Neural cell (in vitro differentiated cells): ENCODE data around the gene SH3PXD2A. TPM values are rescaled to one million over a fixed set of nuclear protein-coding genes. Genes with fewer than 3 reads are reported as not detected.

Experiments used
- H2AFZ ChIP-seq: fragments of 200-600, 300-800 bp; sonication (generic), shearing (Covaris generic); 2 replicates; pipeline ENCODE4 v1.6.0; 2014; ENCODE audit warnings: low read depth, mild to moderate bottlenecking, antibody characterized with exemption, low read length, moderate library complexity
- H3F3A ChIP-seq: fragments of 200-600 bp; shearing (Covaris generic); 2 replicates; pipeline ENCODE4 v1.6.1; 2016; ENCODE audit warnings: mild to moderate bottlenecking, moderate library complexity, mixed read lengths, antibody characterized with exemption, low read length; ENCODE audit not compliant: insufficient read depth, poor library complexity, severe bottlenecking
- H3K27ac ChIP-seq: fragments of 200-600, 300-800 bp; sonication (generic), shearing (Covaris generic); 2 replicates; pipeline ENCODE4 v1.5.1; 2014; ENCODE audit warnings: mild to moderate bottlenecking, low read length, moderate library complexity
- H3K27me3 ChIP-seq: fragments of 300-800, 200-600 bp; sonication (generic), shearing (Covaris generic); 2 replicates; pipeline ENCODE4 v1.6.0; 2014; ENCODE audit warnings: mild to moderate bottlenecking, low read depth, low read length, moderate library complexity; ENCODE audit not compliant: insufficient read depth
- H3K36me3 ChIP-seq: fragments of 300-800, 200-600 bp; sonication (generic), shearing (Covaris generic); 2 replicates; pipeline ENCODE4 v1.5.1; 2014; ENCODE audit warnings: mild to moderate bottlenecking, antibody characterized with exemption, low read length, moderate library complexity; ENCODE audit not compliant: insufficient read depth
- H3K4me2 ChIP-seq: fragments of 300-800, 200-600 bp; sonication (generic), shearing (Covaris generic); 2 replicates; pipeline ENCODE4 v1.6.0; 2014; ENCODE audit warnings: mild to moderate bottlenecking, low read length
- H3K4me3 ChIP-seq: fragments of 300-800, 200-600 bp; sonication (generic), shearing (Covaris generic); 2 replicates; pipeline ENCODE4 v1.5.1; 2014; ENCODE audit warnings: mild to moderate bottlenecking, low read length, moderate library complexity
- H3K79me2 ChIP-seq: fragments of 200-600 bp; shearing (Covaris generic); replicated peaks from 2 replicates; pipeline ENCODE4 v1.6.0; 2014; ENCODE audit warnings: mild to moderate bottlenecking, low read length, moderate library complexity; ENCODE audit not compliant: insufficient read depth
- H3K9ac ChIP-seq: fragments of 300-800, 200-600 bp; sonication (generic), shearing (Covaris generic); 2 replicates; pipeline ENCODE4 v1.6.1; 2016; ENCODE audit warnings: mild to moderate bottlenecking, low read length, mixed read lengths
- H3K9me2 ChIP-seq: fragments of 200-600 bp; shearing (Covaris generic); 2 replicates; pipeline ENCODE4 v1.6.1; 2016; ENCODE audit warnings: mild to moderate bottlenecking, low read length, mixed read lengths; ENCODE audit not compliant: insufficient read depth
- H3K9me3 ChIP-seq: fragments of 200-600, 300-800 bp; sonication (generic), shearing (Covaris generic); 2 replicates; pipeline ENCODE4 v1.6.1; 2016; ENCODE audit warnings: mild to moderate bottlenecking, mixed run types, low read length, moderate library complexity, mixed read lengths
- H4K20me1 ChIP-seq: fragments of 200-600 bp; shearing (Covaris generic); 2 replicates; pipeline ENCODE4 v1.6.1; 2016; ENCODE audit warnings: mild to moderate bottlenecking, mixed run types; ENCODE audit not compliant: insufficient read depth
- EP300 ChIP-seq: fragments of 450-650 bp; conservative IDR thresholded peaks from 2 replicates; pipeline ENCODE4 v1.6.1; 2014; ENCODE audit warnings: antibody characterized with exemption, mild to moderate bottlenecking, moderate library complexity; ENCODE audit not compliant: poor library complexity, severe bottlenecking
- EZH2 ChIP-seq: fragments of 200-600, 300-800 bp; shearing (Covaris generic), sonication (generic); IDR thresholded peaks from 2 replicates; pipeline ENCODE4 v1.6.1; 2014; ENCODE audit warnings: antibody characterized with exemption, low read length, borderline replicate concordance, mild to moderate bottlenecking; ENCODE audit not compliant: insufficient read depth, poor library complexity, severe bottlenecking
- MXI1 ChIP-seq: fragments of 450-650 bp; conservative IDR thresholded peaks from 2 replicates; pipeline ENCODE4 v1.6.1; 2014; ENCODE audit warnings: antibody characterized with exemption, mild to moderate bottlenecking; ENCODE audit not compliant: poor library complexity, severe bottlenecking
- POLR2AphosphoS5 ChIP-seq: IDR thresholded peaks from 2 replicates; pipeline ENCODE4 v1.6.1; 2012
- RAD21 ChIP-seq: fragments of 450-650 bp; conservative IDR thresholded peaks from 2 replicates; pipeline ENCODE4 v1.6.1; 2014; ENCODE audit warnings: antibody characterized with exemption, mild to moderate bottlenecking, moderate library complexity
- SMC3 ChIP-seq: fragments of 450-650 bp; conservative IDR thresholded peaks from 2 replicates; pipeline ENCODE4 v1.6.1; 2014; ENCODE audit warnings: antibody characterized with exemption, mild to moderate bottlenecking, moderate library complexity; ENCODE audit not compliant: poor library complexity
- TAF1 ChIP-seq: IDR thresholded peaks from 2 replicates; pipeline ENCODE4 v1.6.1; 2012; ENCODE audit warnings: low read depth
- polyA plus RNA-seq: library from polyadenylated mRNA; depleted of rRNA; stranded (reverse); fragments of >200 nt; gene quantifications from 2 replicates; pipeline ENCODE4 v1.2.3, GENCODE V29; 2014
- TF ChIP-seq, protein P1 (sequence below): IDR thresholded peaks from 2 replicates; pipeline ENCODE4 v1.6.1; 2012; ENCODE audit warnings: borderline replicate concordance
- TF ChIP-seq, protein P2 (sequence below): fragments of 450-650 bp; IDR thresholded peaks from 2 replicates; pipeline ENCODE4 v1.5.1; 2014; ENCODE audit warnings: antibody characterized with exemption, mild to moderate bottlenecking, moderate library complexity; ENCODE audit not compliant: poor library complexity, severe bottlenecking

The SH3PXD2A gene
- polyA plus RNA-seq, 1 donor from 2014 or later = 5.2 TPM

DNA sequence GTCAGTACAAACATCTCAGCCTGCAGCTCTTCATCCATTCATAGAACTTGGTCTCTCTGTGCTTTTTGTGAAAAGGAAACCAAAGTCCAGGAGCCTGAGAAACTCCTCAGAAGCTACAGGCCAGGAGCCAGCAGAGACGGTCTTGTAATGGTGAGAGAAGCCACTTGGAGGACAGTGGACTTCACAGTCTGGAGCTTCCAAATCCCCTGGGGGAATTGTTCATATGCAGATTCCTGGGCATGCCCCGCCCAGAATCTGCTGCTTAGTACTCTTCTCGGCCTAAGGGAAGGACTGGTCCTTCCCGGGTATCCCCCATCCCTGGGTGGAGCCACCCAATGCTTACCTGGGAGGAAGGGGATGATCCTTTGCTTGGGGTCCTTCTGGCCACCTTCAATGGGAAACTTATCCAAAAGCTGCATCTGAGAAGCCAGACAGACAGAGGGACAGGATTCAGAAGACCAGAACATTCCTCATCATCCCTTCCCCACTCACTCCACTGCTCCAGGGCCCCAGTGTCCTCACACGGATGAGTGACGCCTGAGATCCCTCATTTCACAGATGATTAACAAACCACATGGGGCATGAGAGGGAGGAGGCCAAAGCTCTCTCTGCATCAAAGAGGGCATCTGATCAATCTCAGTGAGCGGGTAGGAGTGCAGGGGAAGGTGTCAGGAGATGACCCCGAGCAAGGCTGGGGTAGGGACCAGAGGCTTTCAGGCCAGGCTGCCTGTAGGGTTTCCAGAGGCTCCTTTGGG, 88.4 kb downstream of the SH3PXD2A start:
- no peak for TF ChIP-seq POLR2AphosphoS5
- no peak for TF ChIP-seq TAF1
- TF ChIP-seq, protein P1, sequence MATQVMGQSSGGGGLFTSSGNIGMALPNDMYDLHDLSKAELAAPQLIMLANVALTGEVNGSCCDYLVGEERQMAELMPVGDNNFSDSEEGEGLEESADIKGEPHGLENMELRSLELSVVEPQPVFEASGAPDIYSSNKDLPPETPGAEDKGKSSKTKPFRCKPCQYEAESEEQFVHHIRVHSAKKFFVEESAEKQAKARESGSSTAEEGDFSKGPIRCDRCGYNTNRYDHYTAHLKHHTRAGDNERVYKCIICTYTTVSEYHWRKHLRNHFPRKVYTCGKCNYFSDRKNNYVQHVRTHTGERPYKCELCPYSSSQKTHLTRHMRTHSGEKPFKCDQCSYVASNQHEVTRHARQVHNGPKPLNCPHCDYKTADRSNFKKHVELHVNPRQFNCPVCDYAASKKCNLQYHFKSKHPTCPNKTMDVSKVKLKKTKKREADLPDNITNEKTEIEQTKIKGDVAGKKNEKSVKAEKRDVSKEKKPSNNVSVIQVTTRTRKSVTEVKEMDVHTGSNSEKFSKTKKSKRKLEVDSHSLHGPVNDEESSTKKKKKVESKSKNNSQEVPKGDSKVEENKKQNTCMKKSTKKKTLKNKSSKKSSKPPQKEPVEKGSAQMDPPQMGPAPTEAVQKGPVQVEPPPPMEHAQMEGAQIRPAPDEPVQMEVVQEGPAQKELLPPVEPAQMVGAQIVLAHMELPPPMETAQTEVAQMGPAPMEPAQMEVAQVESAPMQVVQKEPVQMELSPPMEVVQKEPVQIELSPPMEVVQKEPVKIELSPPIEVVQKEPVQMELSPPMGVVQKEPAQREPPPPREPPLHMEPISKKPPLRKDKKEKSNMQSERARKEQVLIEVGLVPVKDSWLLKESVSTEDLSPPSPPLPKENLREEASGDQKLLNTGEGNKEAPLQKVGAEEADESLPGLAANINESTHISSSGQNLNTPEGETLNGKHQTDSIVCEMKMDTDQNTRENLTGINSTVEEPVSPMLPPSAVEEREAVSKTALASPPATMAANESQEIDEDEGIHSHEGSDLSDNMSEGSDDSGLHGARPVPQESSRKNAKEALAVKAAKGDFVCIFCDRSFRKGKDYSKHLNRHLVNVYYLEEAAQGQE = no peak
- TF ChIP-seq RAD21 = no peak
- TF ChIP-seq MXI1 = no peak
- no peak for TF ChIP-seq SMC3
- TF ChIP-seq, protein P2, sequence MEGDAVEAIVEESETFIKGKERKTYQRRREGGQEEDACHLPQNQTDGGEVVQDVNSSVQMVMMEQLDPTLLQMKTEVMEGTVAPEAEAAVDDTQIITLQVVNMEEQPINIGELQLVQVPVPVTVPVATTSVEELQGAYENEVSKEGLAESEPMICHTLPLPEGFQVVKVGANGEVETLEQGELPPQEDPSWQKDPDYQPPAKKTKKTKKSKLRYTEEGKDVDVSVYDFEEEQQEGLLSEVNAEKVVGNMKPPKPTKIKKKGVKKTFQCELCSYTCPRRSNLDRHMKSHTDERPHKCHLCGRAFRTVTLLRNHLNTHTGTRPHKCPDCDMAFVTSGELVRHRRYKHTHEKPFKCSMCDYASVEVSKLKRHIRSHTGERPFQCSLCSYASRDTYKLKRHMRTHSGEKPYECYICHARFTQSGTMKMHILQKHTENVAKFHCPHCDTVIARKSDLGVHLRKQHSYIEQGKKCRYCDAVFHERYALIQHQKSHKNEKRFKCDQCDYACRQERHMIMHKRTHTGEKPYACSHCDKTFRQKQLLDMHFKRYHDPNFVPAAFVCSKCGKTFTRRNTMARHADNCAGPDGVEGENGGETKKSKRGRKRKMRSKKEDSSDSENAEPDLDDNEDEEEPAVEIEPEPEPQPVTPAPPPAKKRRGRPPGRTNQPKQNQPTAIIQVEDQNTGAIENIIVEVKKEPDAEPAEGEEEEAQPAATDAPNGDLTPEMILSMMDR = no peak
- TF ChIP-seq EP300 = no peak
- TF ChIP-seq EZH2 = no peak
- Histone ChIP-seq H3K36me3 (no peaks in the 10 kb centered on the region), H4K20me1 (no peaks in the 10 kb centered on the region), H3K4me3 (no peak overlapping the region), H3F3A (no peaks in the 10 kb centered on the region), H3K9me3 (no peaks in the 10 kb centered on the region), H2AFZ (no peak overlapping the region), H3K9ac (no peak overlapping the region), H3K27ac (no peak overlapping the region), H3K27me3 (no peaks in the 10 kb centered on the region), H3K4me2 (no peak overlapping the region), H3K9me2 (no peaks in the 10 kb centered on the region), H3K79me2 (no peaks in the 10 kb centered on the region)

DNA sequence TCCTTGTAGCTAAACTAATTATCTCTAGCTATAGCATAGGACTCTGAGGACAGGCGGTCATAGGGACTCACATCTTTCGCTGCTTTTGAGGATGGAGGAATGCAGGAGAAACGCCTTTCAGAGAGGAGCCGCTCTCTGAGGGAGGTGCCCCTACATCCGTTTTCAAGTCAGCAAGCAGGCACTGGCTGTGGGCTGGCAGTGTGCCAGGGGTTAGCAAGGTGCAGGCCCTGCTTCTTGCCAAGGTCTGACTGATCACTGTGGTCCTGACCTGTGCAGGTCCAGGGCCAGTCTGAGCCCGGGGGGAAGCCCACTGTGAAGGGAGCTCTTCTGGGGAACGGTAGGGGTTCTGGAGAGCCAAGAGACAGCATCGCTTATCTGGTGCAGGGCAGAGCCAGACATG, 89.4 kb downstream of the SH3PXD2A start:
- Histone ChIP-seq H3K9me2 (no peaks in the 10 kb centered on the region), H3K79me2 (no peaks in the 10 kb centered on the region), H3K9me3 (no peaks in the 10 kb centered on the region), H3K27ac (no peak overlapping the region), H3F3A (no peaks in the 10 kb centered on the region), H3K9ac (no peak overlapping the region), H3K4me3 (no peak overlapping the region), H3K27me3 (no peaks in the 10 kb centered on the region), H3K4me2 (no peak overlapping the region), H3K36me3 (no peaks in the 10 kb centered on the region), H2AFZ (no peak overlapping the region), H4K20me1 (no peaks in the 10 kb centered on the region)
- TF ChIP-seq, protein P1 = no peak
